MM.1S (cell line): Measurements from ENCODE around the gene SLC27A4.

Experiments used
- CTCF ChIP-seq: fragments of 300-600 bp; sonication (generic); IDR thresholded peaks from 2 replicates; pipeline ENCODE4 v1.5.1; 2016; ENCODE audit warnings: antibody characterized with exemption, low read length, mixed read lengths
- EZH2phosphoT487 ChIP-seq: fragments of 300-600 bp; sonication (generic); IDR thresholded peaks from 2 replicates; pipeline ENCODE4 v1.6.1; 2018; ENCODE audit warnings: antibody characterized with exemption, low read length

- TF ChIP-seq CTCF (no peak), EZH2phosphoT487 (no peak)
These were observed 9.4 kb downstream of the SLC27A4 start for GRCh38 chr9:128349772-128350171.
